Middle frontal gyrus (tissue), 1 donor: ENCODE results near the gene ROM1.
"Not testable (repeated sequence)": the region's sequence is repeated elsewhere in the genome, so short reads cannot be mapped to it uniquely, and the experiment has no call there.

Experiments used
- DNase-seq: peaks from one replicate; pipeline ENCODE4 v3.0.0-alpha.2; 2015; ENCODE audit warnings: low spot score; ENCODE audit errors: extremely low spot score

Gene ROM1, protein sequence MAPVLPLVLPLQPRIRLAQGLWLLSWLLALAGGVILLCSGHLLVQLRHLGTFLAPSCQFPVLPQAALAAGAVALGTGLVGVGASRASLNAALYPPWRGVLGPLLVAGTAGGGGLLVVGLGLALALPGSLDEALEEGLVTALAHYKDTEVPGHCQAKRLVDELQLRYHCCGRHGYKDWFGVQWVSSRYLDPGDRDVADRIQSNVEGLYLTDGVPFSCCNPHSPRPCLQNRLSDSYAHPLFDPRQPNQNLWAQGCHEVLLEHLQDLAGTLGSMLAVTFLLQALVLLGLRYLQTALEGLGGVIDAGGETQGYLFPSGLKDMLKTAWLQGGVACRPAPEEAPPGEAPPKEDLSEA

DNA sequence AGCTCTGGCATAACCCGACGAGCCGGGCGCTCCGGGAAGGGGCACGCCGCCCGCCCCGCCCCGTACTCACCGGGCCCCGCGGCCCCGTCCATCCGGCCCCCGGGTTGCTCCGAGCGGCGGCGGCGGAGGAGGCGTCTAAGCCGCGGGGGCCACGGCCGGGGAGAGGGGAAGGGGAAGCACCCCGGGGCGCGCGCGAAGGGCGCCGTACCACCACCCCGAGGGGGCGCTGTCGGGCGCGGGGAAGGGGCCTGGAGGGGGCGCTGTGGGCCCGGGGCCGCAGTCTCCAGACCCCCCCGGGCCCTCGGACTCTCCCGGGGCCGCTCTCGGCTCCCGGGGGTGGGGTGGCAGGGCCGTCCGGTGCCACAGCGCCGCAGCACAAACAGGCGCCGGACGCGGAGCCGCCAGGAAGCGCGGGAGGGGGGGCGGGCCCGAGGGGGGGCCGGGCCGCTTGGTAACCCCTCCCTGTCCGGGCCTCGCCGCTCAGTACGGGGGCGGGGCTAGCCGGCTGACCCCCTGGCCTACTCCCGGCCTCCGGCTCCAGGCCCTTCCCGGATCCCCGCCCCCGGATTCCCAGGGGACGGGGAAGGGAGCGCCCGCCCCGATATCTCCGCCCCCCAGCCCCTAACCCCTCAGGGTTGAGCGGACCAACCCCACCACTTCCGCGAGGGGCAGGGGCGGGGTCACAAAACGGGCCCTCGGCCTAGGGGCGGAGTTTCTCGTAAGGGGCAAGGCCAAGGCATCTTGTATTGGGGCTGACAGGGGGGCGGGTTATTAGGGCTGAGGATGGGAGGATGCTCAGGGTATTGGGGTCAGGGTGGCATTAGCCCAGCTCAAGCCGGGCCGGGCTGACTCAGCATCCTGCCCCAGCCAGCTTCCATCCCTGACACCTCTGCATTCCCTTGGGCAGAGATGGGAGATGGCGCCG, at the start of gene ROM1, which contains the start of gene EML3:
Gene ROM1, plus strand, starts transcription at position 892 of the 925 bp plus-strand sequence. Its CDS starts 25 bp downstream, at position 917.
Gene EML3, minus strand, starts transcription at position 410 of the 925 bp plus-strand sequence. Its CDS starts 318 bp downstream, at position 92.
- peak; percentile 31 for DNase-seq

DNA sequence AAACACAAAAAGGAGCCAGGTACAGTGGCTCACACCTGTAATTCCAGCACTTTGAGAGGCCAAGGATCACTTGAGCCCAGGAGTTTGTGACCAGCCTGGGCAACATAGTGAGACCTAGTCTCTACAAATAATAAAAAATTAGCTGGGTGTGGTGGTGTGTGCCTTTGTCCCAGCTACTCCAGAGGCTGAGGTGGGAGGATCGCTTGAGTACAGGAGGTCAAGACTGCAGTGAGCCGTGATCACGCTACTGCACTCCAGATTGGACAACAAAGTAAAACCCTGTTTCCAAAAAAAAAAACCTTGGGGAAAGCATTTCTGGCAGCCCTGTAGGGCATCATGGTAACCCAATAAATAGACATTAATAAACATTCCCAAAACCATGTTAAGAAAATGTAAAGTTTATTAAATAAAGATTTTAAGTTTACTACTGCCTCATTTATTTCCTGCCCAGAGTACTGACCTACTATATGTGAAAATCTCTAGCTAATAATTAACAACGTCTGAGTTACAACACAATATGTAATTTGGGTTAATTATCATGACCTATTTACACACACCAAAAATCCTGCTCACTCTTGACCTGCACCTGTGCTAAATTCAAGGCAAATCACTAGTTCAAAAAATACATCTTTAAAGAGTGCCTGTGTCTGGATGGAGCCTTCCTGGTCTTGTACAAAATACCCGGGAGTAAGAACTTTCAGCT, 47.8 kb upstream of the ROM1 start:
- DNase-seq: no peak

DNA sequence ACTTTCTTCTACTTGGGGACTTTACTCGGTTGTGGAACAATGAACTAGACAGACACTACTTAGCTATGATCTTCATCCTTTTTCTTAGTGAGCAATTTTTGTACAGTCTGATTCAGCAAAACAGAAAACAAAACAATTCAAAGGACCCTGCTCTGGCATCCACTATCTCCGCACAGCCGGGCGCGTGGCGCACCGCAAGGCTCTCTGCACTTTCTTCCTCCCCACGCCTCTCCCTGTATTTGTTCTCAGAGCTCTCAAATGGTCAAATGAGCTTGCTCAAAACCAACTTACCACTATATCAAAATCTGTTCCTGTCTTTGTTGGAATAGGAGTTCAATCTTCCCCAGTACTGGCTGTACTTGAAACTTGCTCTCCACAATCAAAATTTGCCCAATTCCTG, 46.8 kb upstream of the ROM1 start:
- DNase-seq: no peak

DNA sequence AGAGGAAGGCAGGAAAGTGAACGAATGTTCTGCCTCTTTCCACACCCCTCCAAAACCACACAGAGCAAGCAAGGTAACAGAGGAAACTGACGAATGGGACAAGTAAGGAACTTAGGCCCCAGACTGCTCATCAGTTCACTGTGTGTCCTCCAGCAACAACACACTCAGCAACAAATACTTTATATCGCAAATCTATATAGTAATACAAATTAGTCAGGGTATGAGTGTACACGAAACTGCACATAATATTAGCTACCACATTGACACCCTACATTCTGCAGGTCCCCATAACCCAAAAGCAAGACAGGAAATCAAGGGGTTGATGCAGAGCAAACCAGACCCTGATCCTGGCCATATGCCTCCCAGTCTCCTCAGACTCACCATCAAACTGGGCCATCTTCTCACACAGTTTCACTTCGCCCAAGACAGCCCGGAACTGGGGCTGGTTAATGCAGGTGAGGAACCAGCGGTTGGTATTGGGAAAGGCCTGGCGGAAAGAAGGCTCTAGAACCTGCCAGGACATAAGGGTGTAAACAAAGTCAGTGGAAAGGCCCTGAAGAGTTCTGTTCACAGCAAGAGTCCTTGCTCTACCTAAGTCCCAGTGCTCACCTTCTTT, 45.9 kb upstream of the ROM1 start:
- DNase-seq: no peak

GRCh38 chr11:62569611-62570010, 43.4 kb upstream of the ROM1 start:
- DNase-seq: no peak

- not testable (repeated sequence) for DNase-seq
Measured at GRCh38 chr11:62570903-62571302, 42.2 kb upstream of the ROM1 start.

DNA sequence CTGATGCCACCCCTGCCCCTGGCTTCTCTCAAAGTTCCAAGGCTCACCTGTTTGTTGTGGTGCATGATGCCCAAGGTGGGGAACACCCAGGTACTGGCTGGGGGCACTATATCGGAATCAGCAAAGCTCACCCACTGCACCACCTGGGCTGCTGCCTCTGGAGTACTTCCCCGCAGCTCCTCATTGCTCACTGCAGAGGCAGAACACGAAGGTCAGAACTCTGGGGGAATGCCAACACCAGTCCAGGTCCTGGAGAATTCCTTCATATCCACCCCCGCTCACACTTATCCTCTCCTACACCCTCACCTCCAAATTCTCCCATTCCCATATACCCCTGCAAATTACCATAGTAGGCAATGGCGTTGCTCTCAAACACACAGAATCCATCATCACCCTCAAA, 41.6 kb upstream of the ROM1 start:
- DNase-seq: not testable (repeated sequence)

- DNase-seq: no peak
Measured at GRCh38 chr11:62572431-62572830, 40.6 kb upstream of the ROM1 start.

DNA sequence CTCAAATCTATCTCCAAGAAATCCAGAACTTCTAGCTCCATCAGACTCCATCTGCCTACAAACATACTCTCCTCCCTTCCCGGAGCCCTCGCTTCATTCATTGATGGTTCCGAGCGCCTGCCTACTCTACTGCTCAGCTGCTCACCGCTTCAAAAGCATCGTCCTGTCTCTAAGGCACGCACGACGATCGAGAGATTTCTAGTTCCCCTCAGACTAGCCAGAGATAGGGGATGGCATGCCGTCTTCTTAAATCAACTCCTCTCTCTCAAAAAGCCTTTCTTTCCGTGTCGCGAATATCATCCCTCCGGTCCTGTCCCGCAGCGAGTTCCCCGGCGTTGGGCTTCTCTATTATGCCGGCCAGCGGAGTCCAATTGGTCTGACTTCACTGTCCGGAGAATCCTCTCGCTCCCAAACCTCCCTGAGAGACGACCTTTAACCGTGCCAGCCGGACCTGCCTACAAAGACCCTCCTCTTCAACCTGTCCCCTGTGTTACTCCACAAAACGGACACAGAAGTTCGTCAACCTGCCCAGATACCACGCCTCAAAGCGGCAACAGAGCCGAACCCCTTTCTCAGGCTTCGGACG, 40.0 kb upstream of the ROM1 start:
- DNase-seq: no peak

GRCh38 chr11:62573592-62574362, 39.3 kb upstream of the ROM1 start, which contains the start of gene EEF1G:
Gene EEF1G (minus strand): TSS chr11:62573891. CDS start chr11:62573842, 49 bp downstream.
- peak; percentile 99 for DNase-seq

GRCh38 chr11:62574363-62575071, 38.5 kb upstream of the ROM1 start:
- DNase-seq: no peak

DNA sequence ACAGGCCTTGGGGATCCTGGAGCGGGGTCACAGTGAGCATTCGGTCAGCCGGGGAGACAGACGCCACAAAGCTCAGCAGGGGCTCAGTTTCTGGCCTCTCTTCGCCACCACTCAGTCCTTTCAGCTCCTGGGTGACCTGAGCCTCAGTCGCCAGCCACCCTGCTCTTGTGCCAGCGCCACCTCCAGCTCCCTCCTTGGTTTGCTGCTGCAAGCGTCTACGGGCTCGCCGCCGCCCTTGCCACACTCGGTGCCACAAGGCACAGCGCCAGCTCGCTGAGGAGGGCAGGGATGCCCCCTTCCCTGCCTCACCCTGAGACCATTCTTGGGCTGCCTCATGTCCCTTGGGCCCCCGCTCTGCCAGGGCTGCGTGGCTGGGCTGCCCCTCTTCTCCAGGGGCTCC, 37.9 kb upstream of the ROM1 start:
- DNase-seq: no peak

DNA sequence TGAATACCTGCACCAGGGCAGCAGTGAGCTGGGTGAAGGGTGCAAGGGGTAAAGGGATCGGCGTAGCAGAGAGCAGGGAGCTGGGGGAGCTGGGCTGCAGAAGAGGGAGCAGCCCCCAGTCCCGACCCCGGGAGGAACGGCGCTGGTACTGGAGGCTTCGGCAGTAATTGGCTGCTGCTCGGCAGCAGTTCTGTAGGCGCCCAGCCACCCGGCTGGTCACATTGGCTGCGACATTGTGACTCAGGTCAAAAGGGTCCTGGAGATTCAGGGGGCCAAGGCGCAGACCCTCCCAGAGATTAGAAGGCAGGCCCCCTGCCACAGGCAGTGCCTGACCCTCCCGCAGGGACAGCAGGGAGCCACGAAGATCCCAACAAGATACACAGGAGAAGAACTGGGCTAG, 37.2 kb upstream of the ROM1 start:
- DNase-seq: no peak

DNA sequence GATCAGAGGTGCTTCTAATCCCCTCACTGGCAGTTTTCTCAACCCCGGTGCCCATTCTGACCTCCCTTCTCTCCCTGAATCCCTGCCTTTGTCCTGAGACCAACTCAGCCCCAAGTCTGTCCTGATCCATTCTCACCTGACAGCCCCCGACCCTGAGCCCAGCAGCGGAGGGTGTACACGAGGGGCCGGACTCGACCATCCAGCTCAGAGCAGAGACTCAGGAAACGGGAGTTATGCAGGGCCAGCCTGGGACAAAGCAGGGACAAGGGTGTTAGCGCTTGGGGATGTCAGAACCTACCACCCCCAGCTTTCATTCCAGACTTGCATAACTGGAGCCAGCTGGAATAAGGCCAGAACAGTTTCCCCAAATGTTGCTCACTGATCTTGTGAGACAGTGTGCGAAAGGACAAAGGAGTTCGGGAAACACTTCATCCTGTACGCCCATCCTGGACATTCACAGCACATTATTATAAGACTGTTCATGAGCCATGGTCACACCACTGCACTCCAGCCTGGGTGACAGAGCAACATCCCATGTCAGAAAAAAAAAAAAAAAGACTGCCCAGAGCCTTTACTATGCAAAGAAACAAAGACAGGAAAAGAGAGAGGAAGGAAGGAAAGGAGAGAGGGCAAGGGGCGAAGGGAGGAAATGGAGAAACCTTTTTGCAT, 35.9 kb upstream of the ROM1 start:
- DNase-seq: no peak

- no peak for DNase-seq
Measured at GRCh38 chr11:62578541-62578940, 34.5 kb upstream of the ROM1 start.

- no peak for DNase-seq
Measured at GRCh38 chr11:62579252-62579651, 33.8 kb upstream of the ROM1 start.

- no peak for DNase-seq
Measured at GRCh38 chr11:62580959-62581715, 31.9 kb upstream of the ROM1 start.

DNA sequence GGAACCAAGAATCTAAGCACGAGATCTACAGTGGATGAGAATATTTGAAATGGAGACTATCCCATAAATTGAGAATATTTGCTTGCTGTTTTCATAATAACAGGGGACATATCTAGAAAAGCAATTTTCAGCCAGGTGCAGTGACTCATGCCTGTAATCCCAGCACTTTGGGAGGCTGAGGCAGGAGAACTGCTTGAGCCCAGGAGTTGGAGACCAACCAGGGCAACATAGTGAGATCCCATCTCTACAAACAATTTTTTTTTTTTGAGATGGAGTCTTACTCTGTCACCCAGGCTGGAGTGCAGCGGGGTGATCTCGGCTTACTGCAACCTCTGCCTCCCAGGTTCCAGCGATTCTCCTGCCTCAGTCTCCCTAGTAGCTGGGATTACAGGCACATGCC, 31.3 kb upstream of the ROM1 start:
- not testable (repeated sequence) for DNase-seq
